Measurements from ENCODE around the gene MCC.

DNA sequence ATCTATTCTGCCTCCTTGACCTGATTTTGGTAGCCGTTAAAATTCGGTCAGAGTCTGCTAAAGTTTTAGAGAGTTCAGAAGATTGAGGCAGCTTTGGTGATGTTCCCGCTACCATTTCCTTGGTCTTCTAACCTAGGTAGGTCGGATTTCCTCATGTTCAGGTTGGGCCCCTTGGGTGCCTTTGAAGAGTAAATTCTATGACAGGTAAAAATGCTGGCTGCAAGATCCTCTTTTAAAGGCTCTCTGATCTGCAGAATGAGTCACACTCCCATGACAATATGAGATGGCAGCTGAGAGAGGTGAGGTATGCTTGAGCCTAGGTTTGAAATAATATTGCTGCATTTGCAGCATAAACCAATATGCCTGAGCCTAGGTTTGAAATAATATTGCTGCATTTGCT is 252.4 kb downstream of the MCC start:
- TF ChIP-seq CTCF (IDR thresholded peaks at IDR 0.05; ENCODE audit: insufficient read depth, low read length, poor library complexity, severe bottlenecking) (no peak), EZH2phosphoT487 (conservative IDR thresholded peaks at IDR 0.05; ENCODE audit: low read length) (no peak)
